Naive thymus-derived CD8-positive, alpha-beta T cell (primary cell): Measurements from ENCODE around the gene TMEM200B. TPM values are rescaled to one million over a fixed set of nuclear protein-coding genes. Genes with fewer than 3 reads are reported as not detected.
"Not testable (repeated sequence)": the region's sequence is repeated elsewhere in the genome, so short reads cannot be mapped to it uniquely, and the experiment has no call there.

ENCODE experiments used
- ATAC-seq, 2 donors: fragments of 150-1000 bp; cut with Tn5 transposase in 1 of 2; sonication (Bioruptor Pico), chemical (Tn5 transposase) in 1 of 2; 1 replicate in 1 of 2; 2 replicates in 1 of 2; pipeline ENCODE4 v1.10.0; 2021; ENCODE audit warnings: mild to moderate bottlenecking in 2 of 2, moderate library complexity in 2 of 2
- POLR2A ChIA-PET: fragments of 350-600 bp; sonication (Branson Sonifier 250); formaldehyde crosslinking; loops from one replicate; lab custom pipeline; 2021; ENCODE audit warnings: antibody characterized with exemption; lab: Charles Lee
- DNase-seq, 10 donors: peaks; one replicate each; pipeline versions ENCODE4 v3.0.0 to v3.0.0-alpha.2; 2020 to 2022
- H3K27ac Mint-ChIP-seq, 10 donors: one replicate each; pipeline ENCODE4 v1.8.0; 2020 to 2022; ENCODE audit warnings: mild to moderate bottlenecking in 10 of 10, mixed read lengths in 10 of 10, moderate library complexity in 4 of 10, inconsistent platforms in 1 of 10
- H3K27me3 Mint-ChIP-seq, 5 donors: one replicate each; pipeline ENCODE4 v1.8.0; 2021 to 2022; ENCODE audit warnings: mixed read lengths in 5 of 5
- H3K36me3 Mint-ChIP-seq, 3 donors: one replicate each; pipeline ENCODE4 v1.8.0; 2020 to 2022; ENCODE audit warnings: mixed read lengths in 3 of 3, mild to moderate bottlenecking in 2 of 3, inconsistent platforms in 1 of 3
- H3K4me1 Mint-ChIP-seq, 4 donors: one replicate each; pipeline ENCODE4 v1.8.0; 2021 to 2022; ENCODE audit warnings: mixed read lengths in 4 of 4
- H3K4me3 Mint-ChIP-seq, 10 donors: one replicate each; pipeline ENCODE4 v1.8.0; 2020 to 2022; ENCODE audit warnings: mild to moderate bottlenecking in 10 of 10, mixed read lengths in 10 of 10, moderate library complexity in 6 of 10, inconsistent platforms in 1 of 10
- H3K9me3 Mint-ChIP-seq, 9 donors: one replicate each; pipeline ENCODE4 v1.8.0; 2020 to 2022; ENCODE audit warnings: mixed read lengths in 9 of 9, mild to moderate bottlenecking in 3 of 9, inconsistent platforms in 1 of 9, moderate library complexity in 1 of 9
- polyA plus RNA-seq, 3 donors: library from polyadenylated mRNA; unstranded; fragments of 300-500 nt; fragmentation: Illumina TruSeq; gene quantifications; one replicate each; pipeline ENCODE4 v1.2.3, GENCODE V29; 2021
- total RNA-seq, 8 experiments: library from RNA in 2 of 8; stranded (reverse) in 2 of 8; gene quantifications; one replicate each; pipeline ENCODE4 v1.2.3 and lab custom pipeline; 2021 to 2026

TMEM200B gene
- total and polyA plus RNA-seq, 5 experiments from 2014 or later, result 0.08 TPM; not detected in 4

- H3K27me3 Mint-ChIP-seq, result peaks cover 8 to 32% (median 15%) of the 10 kb centered on the region in 5 donors
- peaks cover 0 to 5% (median 2%) of the 10 kb centered on the region in 4 donors for H3K4me1 Mint-ChIP-seq
- no peaks in the 10 kb centered on the region for H3K9me3 Mint-ChIP-seq
- no peak overlapping the region for H3K27ac Mint-ChIP-seq
- H3K4me3 Mint-ChIP-seq, result peak overlapping the region in 7 of 10 donors; percentile 6 to 52 (median 29)
- DNase-seq (no peak), ATAC-seq (peak; percentile 27 to 46)
- POLR2A ChIA-PET, result no interaction called here
- no peaks in the 10 kb centered on the region for H3K36me3 Mint-ChIP-seq
These were observed 10.4 kb upstream of the TMEM200B start for GRCh38 chr1:29133861-29134694.

- ATAC-seq, H3K4me3 Mint-ChIP-seq, H3K27ac Mint-ChIP-seq, POLR2A ChIA-PET, H3K4me1 Mint-ChIP-seq, DNase-seq, H3K9me3 Mint-ChIP-seq, H3K36me3 Mint-ChIP-seq: not testable (repeated sequence)
- peaks cover 8 to 42% (median 16%) of the 10 kb centered on the region in 5 donors for H3K27me3 Mint-ChIP-seq
These were observed 7.4 kb upstream of the TMEM200B start for GRCh38 chr1:29131056-29131455.

- Mint-ChIP-seq H3K4me1 (peaks cover 9 to 11% (median 10%) of the 10 kb centered on the region in 4 donors), H3K27ac (peak overlapping the region in 1 of 10 donors; percentile 73), H3K4me3 (no peak overlapping the region), H3K36me3 (peaks cover 0 to 6% (median 0%) of the 10 kb centered on the region in 3 donors), H3K9me3 (no peaks in the 10 kb centered on the region), H3K27me3 (peaks cover 16 to 49% (median 27%) of the 10 kb centered on the region in 5 donors)
- POLR2A ChIA-PET, result no interaction called here
- no peak for DNase-seq
- ATAC-seq, result no peak
These were observed 6.2 kb upstream of the TMEM200B start for GRCh38 chr1:29129916-29130315.

- DNase-seq, result no peak
- Mint-ChIP-seq H3K36me3 (peaks cover 0 to 6% (median 0%) of the 10 kb centered on the region in 3 donors), H3K27ac (no peak overlapping the region), H3K4me3 (no peak overlapping the region), H3K4me1 (peaks cover 7 to 11% (median 8%) of the 10 kb centered on the region in 4 donors), H3K27me3 (peaks cover 13 to 49% (median 27%) of the 10 kb centered on the region in 5 donors), H3K9me3 (no peaks in the 10 kb centered on the region)
- POLR2A ChIA-PET, result no interaction called here
- no peak for ATAC-seq
These were observed 5.0 kb upstream of the TMEM200B start for GRCh38 chr1:29128739-29129138.

GRCh38 chr1:29126198-29126597, 2.5 kb upstream of the TMEM200B start:
- peak overlapping the region in 3 of 10 donors; percentile 31 to 53 (median 32) for H3K27ac Mint-ChIP-seq
- peak overlapping the region; percentile 71 to 93 (median 83) for H3K4me3 Mint-ChIP-seq
- DNase-seq, result no peak
- peaks cover 8 to 45% (median 15%) of the 10 kb centered on the region in 5 donors for H3K27me3 Mint-ChIP-seq
- H3K4me1 Mint-ChIP-seq, result peaks cover 11 to 19% (median 13%) of the 10 kb centered on the region in 4 donors
- H3K36me3 Mint-ChIP-seq, result peaks cover 0 to 6% (median 0%) of the 10 kb centered on the region in 3 donors
- POLR2A ChIA-PET, result no interaction called here
- no peaks in the 10 kb centered on the region for H3K9me3 Mint-ChIP-seq
- ATAC-seq, result no peak

- H3K27ac Mint-ChIP-seq, result peak overlapping the region in 4 of 10 donors; percentile 31 to 73 (median 42)
- DNase-seq (no peak), ATAC-seq (no peak)
- H3K36me3 Mint-ChIP-seq, result peaks cover 0 to 6% (median 0%) of the 10 kb centered on the region in 3 donors
- no peaks in the 10 kb centered on the region for H3K9me3 Mint-ChIP-seq
- POLR2A ChIA-PET, result interaction anchor here (0.9 kb wide), 1 partner anchor 24 kb away, joined by 3 read pairs; no protein-coding TSS in a partner anchor
- peaks cover 8 to 45% (median 15%) of the 10 kb centered on the region in 5 donors for H3K27me3 Mint-ChIP-seq
- H3K4me1 Mint-ChIP-seq, result peaks cover 11 to 19% (median 13%) of the 10 kb centered on the region in 4 donors
- H3K4me3 Mint-ChIP-seq, result peak overlapping the region; percentile 71 to 93 (median 83)
These were observed 2.1 kb upstream of the TMEM200B start for GRCh38 chr1:29125788-29126187.

- Mint-ChIP-seq H3K27me3 (peaks cover 8 to 41% (median 14%) of the 10 kb centered on the region in 5 donors), H3K9me3 (no peaks in the 10 kb centered on the region), H3K36me3 (peaks cover 0 to 6% (median 0%) of the 10 kb centered on the region in 3 donors), H3K27ac (peak overlapping the region in 3 of 10 donors; percentile 28 to 73 (median 53)), H3K4me1 (peaks cover 11 to 19% (median 13%) of the 10 kb centered on the region in 4 donors), H3K4me3 (peak overlapping the region; percentile 71 to 93 (median 83))
- POLR2A ChIA-PET, result interaction anchor here (0.9 kb wide), 1 partner anchor 25 kb away, joined by 3 read pairs; no protein-coding TSS in a partner anchor
- ATAC-seq, result no peak
- no peak for DNase-seq
These were observed 1.5 kb upstream of the TMEM200B start for GRCh38 chr1:29125237-29125641.

- peak overlapping the region in 1 of 10 donors; percentile 53 for H3K27ac Mint-ChIP-seq
- peaks cover 11 to 19% (median 13%) of the 10 kb centered on the region in 4 donors for H3K4me1 Mint-ChIP-seq
- no peaks in the 10 kb centered on the region for H3K9me3 Mint-ChIP-seq
- peak; percentile 17 to 75 (median 44) for DNase-seq
- peak; percentile 37 to 56 for ATAC-seq
- peak overlapping the region; percentile 65 to 93 (median 78) for H3K4me3 Mint-ChIP-seq
- H3K27me3 Mint-ChIP-seq, result peaks cover 8 to 35% (median 12%) of the 10 kb centered on the region in 5 donors
- POLR2A ChIA-PET, result interaction anchor here (0.9 kb wide), 1 partner anchor 25 kb away, joined by 3 read pairs; no protein-coding TSS in a partner anchor
- peaks cover 0 to 9% (median 0%) of the 10 kb centered on the region in 3 donors for H3K36me3 Mint-ChIP-seq
These were observed 898 bp upstream of the TMEM200B start for GRCh38 chr1:29124366-29125236.

GRCh38 chr1:29123053-29123886, 433 bp downstream of the TMEM200B start:
- Mint-ChIP-seq H3K4me1 (peaks cover 11 to 19% (median 13%) of the 10 kb centered on the region in 4 donors), H3K27ac (peak overlapping the region in 1 of 10 donors; percentile 69), H3K36me3 (peaks cover 0 to 19% (median 0%) of the 10 kb centered on the region in 3 donors), H3K4me3 (peak overlapping the region; percentile 60 to 83 (median 75)), H3K9me3 (no peaks in the 10 kb centered on the region), H3K27me3 (peaks cover 8 to 28% (median 12%) of the 10 kb centered on the region in 5 donors)
- DNase-seq (peak in 6 of 10 donors; percentile 10 to 43 (median 30)), ATAC-seq (peak; percentile 13 to 15)
- POLR2A ChIA-PET, result interaction anchor here (0.5 to 0.9 kb wide), 2 partner anchors 58 to 573 kb away, joined by 3 to 4 read pairs; partner anchors contain the start of gene SRSF4

GRCh38 chr1:29122682-29123052, 1.0 kb downstream of the TMEM200B start:
- peaks cover 8 to 28% (median 12%) of the 10 kb centered on the region in 5 donors for H3K27me3 Mint-ChIP-seq
- POLR2A ChIA-PET, result interaction anchor here (0.6 to 1.1 kb wide), 2 partner anchors 22 to 238 kb away, joined by 3 to 4 read pairs; no protein-coding TSS in a partner anchor
- no peak overlapping the region for H3K27ac Mint-ChIP-seq
- H3K36me3 Mint-ChIP-seq, result peaks cover 0 to 25% (median 3%) of the 10 kb centered on the region in 3 donors
- DNase-seq, result peak in 1 of 10 donors; percentile 15
- H3K4me1 Mint-ChIP-seq, result peaks cover 11 to 19% (median 13%) of the 10 kb centered on the region in 4 donors
- peak overlapping the region in 9 of 10 donors; percentile 60 to 83 (median 74) for H3K4me3 Mint-ChIP-seq
- H3K9me3 Mint-ChIP-seq, result no peaks in the 10 kb centered on the region
- peak in 1 of 2 donors; percentile 1 for ATAC-seq
